ENCODE data around the gene MTMR4. TPM values are rescaled to one million over a fixed set of nuclear protein-coding genes. Genes with fewer than 3 reads are reported as not detected.
A peak's percentile ranks its signal among the peaks of the same experiment; 100 is the strongest.
"Not testable (repeated sequence)": the region's sequence is repeated elsewhere in the genome, so short reads cannot be mapped to it uniquely, and the experiment has no call there.

Gene MTMR4
- total RNA-seq, 1 donor from 2014 or later, result 24.6 TPM

- no peak for DNase-seq (ENCODE audit: low spot score in 2 of 2)
- no peak for TF ChIP-seq CTCF (IDR thresholded peaks at IDR 0.05)
- H3K27ac ChIP-seq, result no peak overlapping the region
- no peaks in the 10 kb centered on the region for H3K27me3 ChIP-seq
- intact Hi-C loops (cut with DNase I), result no loop called here
- peaks cover 69 to 92% of the 10 kb centered on the region in 2 donors for H3K36me3 ChIP-seq
- no peaks in the 10 kb centered on the region for H3K4me1 ChIP-seq
- H3K9me3 ChIP-seq, result no peaks in the 10 kb centered on the region
- H3K4me3 ChIP-seq, result no peak overlapping the region
Observed at GRCh38 chr17:58492238-58493121, 22.0 kb downstream of the MTMR4 start.

GRCh38 chr17:58491510-58492045 lies 22.9 kb downstream of the MTMR4 start:
- TF ChIP-seq CTCF (IDR thresholded peaks at IDR 0.05), result no peak
- Histone ChIP-seq H3K4me3 (no peak overlapping the region), H3K36me3 (peaks cover 66 to 83% of the 10 kb centered on the region in 2 donors), H3K27ac (no peak overlapping the region), H3K4me1 (no peaks in the 10 kb centered on the region), H3K27me3 (no peaks in the 10 kb centered on the region), H3K9me3 (no peaks in the 10 kb centered on the region)
- DNase-seq (ENCODE audit: low spot score in 2 of 2), result no peak
- intact Hi-C loops (cut with DNase I), result no loop called here

- intact Hi-C loops (cut with DNase I), result no loop called here
- DNase-seq (ENCODE audit: low spot score in 2 of 2), result no peak
- Histone ChIP-seq H3K36me3 (peaks cover 35 to 52% of the 10 kb centered on the region in 2 donors), H3K9me3 (no peaks in the 10 kb centered on the region), H3K27ac (no peak overlapping the region), H3K4me3 (no peak overlapping the region), H3K4me1 (no peaks in the 10 kb centered on the region), H3K27me3 (no peaks in the 10 kb centered on the region)
- TF ChIP-seq CTCF (IDR thresholded peaks at IDR 0.05), result no peak
Observed at GRCh38 chr17:58488428-58488890, 26.0 kb downstream of the MTMR4 start.

- intact Hi-C loops (cut with DNase I), result no loop called here
- Histone ChIP-seq H3K27ac (no peak within 1 kb of the TSS), H3K27me3 (no peaks in the 10 kb centered on the region), H3K4me1 (no peaks in the 10 kb centered on the region), H3K4me3 (peak within 1 kb of the TSS; percentile 16 to 24), H3K9me3 (no peaks in the 10 kb centered on the region), H3K36me3 (peaks cover 28 to 45% of the 10 kb centered on the region in 2 donors)
- TF ChIP-seq CTCF (IDR thresholded peaks at IDR 0.05), result no peak
- DNase-seq (ENCODE audit: low spot score in 2 of 2), result no peak
Observed at GRCh38 chr17:58487589-58488427, 26.6 kb downstream of the MTMR4 start, which contains the start of gene HSF5. HSF5 (minus strand) TSS chr17:58488408; CDS start chr17:58488274, 134 bp downstream.

GRCh38 chr17:58484600-58484999 lies 29.8 kb downstream of the MTMR4 start:
- Histone ChIP-seq H3K27ac (no peak overlapping the region), H3K27me3 (no peaks in the 10 kb centered on the region), H3K4me3 (no peak overlapping the region), H3K36me3 (peaks cover under 1 to 13% of the 10 kb centered on the region in 2 donors), H3K4me1 (no peaks in the 10 kb centered on the region), H3K9me3 (no peaks in the 10 kb centered on the region)
- intact Hi-C loops (cut with DNase I), result no loop called here
- no peak for TF ChIP-seq CTCF (IDR thresholded peaks at IDR 0.05)
- DNase-seq (ENCODE audit: low spot score in 2 of 2), result no peak

- H3K4me3 ChIP-seq; H3K4me1 ChIP-seq; intact Hi-C loops (cut with DNase I); DNase-seq (ENCODE audit: low spot score in 2 of 2); H3K9me3 ChIP-seq; H3K36me3 ChIP-seq; H3K27ac ChIP-seq; H3K27me3 ChIP-seq: not testable (repeated sequence)
Observed at GRCh38 chr17:58481798-58482197, 32.6 kb downstream of the MTMR4 start.

All from ascending aorta (tissue), 2 donors.